Aorta (tissue), 5 donors: Measurements from ENCODE around the gene FEV. TPM values are rescaled to one million over a fixed set of nuclear protein-coding genes. Genes with fewer than 3 reads are reported as not detected.

Experiments used
- ATAC-seq: fragments of 200-7000 bp; cut with Tn5 transposase; one replicate; pipeline ENCODE4 v1.9.1; 2022; ENCODE audit warnings: moderate library complexity; ENCODE audit not compliant: low FRiP score
- DNase-seq, 2 donors: peaks; one replicate each; pipeline ENCODE4 v3.0.0-alpha.2; 2020
- H3K27ac ChIP-seq, 2 donors: one replicate each; pipeline ENCODE4 v1.5.1; 2013; ENCODE audit warnings: low read length in 2 of 2, mild to moderate bottlenecking in 2 of 2, moderate library complexity in 2 of 2, control low read depth in 1 of 2, inconsistent platforms in 1 of 2, low read depth in 1 of 2
- H3K27me3 ChIP-seq, 2 donors: one replicate each; pipeline ENCODE4 v1.6.1; 2013; ENCODE audit warnings: control low read depth in 1 of 2, low read length in 1 of 2, mild to moderate bottlenecking in 1 of 2, moderate library complexity in 1 of 2; ENCODE audit not compliant: insufficient read depth in 2 of 2, control insufficient read depth in 1 of 2
- H3K36me3 ChIP-seq, 2 donors: one replicate each; pipeline ENCODE4 v1.6.1; 2013; ENCODE audit warnings: control low read depth in 1 of 2, low read length in 1 of 2, mild to moderate bottlenecking in 1 of 2; ENCODE audit not compliant: insufficient read depth in 2 of 2, control insufficient read depth in 1 of 2
- H3K4me1 ChIP-seq, 2 donors: one replicate each; pipeline ENCODE4 v1.6.1; 2013; ENCODE audit warnings: low read length in 2 of 2, control low read depth in 1 of 2, mild to moderate bottlenecking in 1 of 2, moderate library complexity in 1 of 2; ENCODE audit not compliant: insufficient read depth in 2 of 2, control insufficient read depth in 1 of 2
- H3K4me3 ChIP-seq, 2 donors: one replicate each; pipeline ENCODE4 v1.5.1; 2013; ENCODE audit warnings: low read length in 2 of 2, control low read depth in 1 of 2, mild to moderate bottlenecking in 1 of 2
- H3K9me3 ChIP-seq: one replicate; pipeline ENCODE4 v1.6.1; 2013; ENCODE audit warnings: mild to moderate bottlenecking, low read length; ENCODE audit not compliant: control insufficient read depth
- WGBS, 2 donors: extraction: QIAGEN DNeasy Blood & Tissue Kit; methylation state at CpG; one replicate each; pipeline ENCODE4 v1.1.7; 2013; 5-methylcytosine and 5-hydroxymethylcytosine counted together
- intact Hi-C, 2 donors: fragments of 100-400 bp; cut with DNase I; formaldehyde crosslinking; loops; one replicate each; pipeline versions ENCODE4 v1.14.2 to v1.15.0; 2022
- polyA plus RNA-seq, 2 donors: library from polyadenylated mRNA; stranded (reverse); fragments of 200-250 nt; gene quantifications; one replicate each; pipeline ENCODE4 v1.2.3, GENCODE V29; 2013
- total RNA-seq, 2 donors: library from RNA; stranded (reverse); fragmentation: NEBNext Ultra II Directional; extraction: Animal tissue kit (Norgen Biotek cat#: 25700); gene quantifications; one replicate each; pipeline ENCODE4 v1.2.1, GENCODE V29; 2021
- donor health status: healthy with polysubstance abuse.
- donor health status: Bipolar disorder and iron deficiency.
- donor health status: DM: no; HTN: no; CAD: no.
- donor health status: DM: no; HTN: no; CAD: no.
- donor health status: DM: yes; HTN: yes; CAD: no.

The FEV gene
- total and polyA plus RNA-seq, 4 donors, result 1.9 TPM; not detected in 3

GRCh38 chr2:219019436-219019835 lies 34.5 kb upstream of the FEV start:
- intact Hi-C loops, result no loop called here
- H3K9me3 ChIP-seq, result no peaks in the 10 kb centered on the region
- H3K27me3 ChIP-seq, result no peaks in the 10 kb centered on the region
- no peaks in the 10 kb centered on the region for H3K4me1 ChIP-seq
- 86 to 89% methylated on average over 6 of the region's 6 CpGs for WGBS, 2 donors
- H3K27ac ChIP-seq, result no peak overlapping the region
- H3K36me3 ChIP-seq, result no peaks in the 10 kb centered on the region
- no peak overlapping the region for H3K4me3 ChIP-seq
- ATAC-seq (no peak), DNase-seq (no peak)

- Histone ChIP-seq H3K9me3 (no peaks in the 10 kb centered on the region), H3K27me3 (no peaks in the 10 kb centered on the region), H3K27ac (no peak overlapping the region), H3K4me1 (no peaks in the 10 kb centered on the region), H3K36me3 (no peaks in the 10 kb centered on the region), H3K4me3 (no peak overlapping the region)
- intact Hi-C loops, result no loop called here
- ATAC-seq (no peak), DNase-seq (peak in 1 of 2 donors; percentile 52)
- 83 to 85% methylated on average over 10 of the region's 10 CpGs for WGBS, 2 donors
Observed at GRCh38 chr2:219018726-219019125, 33.7 kb upstream of the FEV start.

- Histone ChIP-seq H3K4me1 (no peaks in the 10 kb centered on the region), H3K36me3 (no peaks in the 10 kb centered on the region), H3K4me3 (no peak overlapping the region), H3K27me3 (no peaks in the 10 kb centered on the region), H3K9me3 (no peaks in the 10 kb centered on the region), H3K27ac (no peak overlapping the region)
- DNase-seq, result peak; percentile 17 to 30
- 78 to 80% methylated on average over 7 of the region's 7 CpGs for WGBS, 2 donors
- no peak for ATAC-seq
- intact Hi-C loops, result no loop called here
Observed at GRCh38 chr2:219018286-219018685, 33.3 kb upstream of the FEV start.

- Histone ChIP-seq H3K4me1 (no peaks in the 10 kb centered on the region), H3K27ac (no peak overlapping the region), H3K4me3 (no peak overlapping the region), H3K9me3 (no peaks in the 10 kb centered on the region), H3K27me3 (no peaks in the 10 kb centered on the region), H3K36me3 (no peaks in the 10 kb centered on the region)
- peak; percentile 62 for ATAC-seq
- intact Hi-C loops, result no loop called here
- peak; percentile 74 to 82 for DNase-seq
- WGBS, 2 donors, result 2 to 9% methylated on average over 14 of the region's 14 CpGs
Observed at GRCh38 chr2:219017201-219017931, 32.4 kb upstream of the FEV start.

- Histone ChIP-seq H3K27me3 (no peaks in the 10 kb centered on the region), H3K36me3 (no peaks in the 10 kb centered on the region), H3K27ac (no peak overlapping the region), H3K4me3 (no peak overlapping the region), H3K4me1 (no peaks in the 10 kb centered on the region), H3K9me3 (no peaks in the 10 kb centered on the region)
- WGBS, 2 donors, result 84 to 85% methylated on average over 11 of the region's 11 CpGs
- DNase-seq (no peak), ATAC-seq (no peak)
- intact Hi-C loops, result no loop called here
Observed at GRCh38 chr2:219016721-219017120, 31.7 kb upstream of the FEV start.

- Histone ChIP-seq H3K27me3 (no peaks in the 10 kb centered on the region), H3K36me3 (no peaks in the 10 kb centered on the region), H3K9me3 (no peaks in the 10 kb centered on the region), H3K4me3 (no peak overlapping the region), H3K4me1 (no peaks in the 10 kb centered on the region), H3K27ac (no peak overlapping the region)
- no peak for ATAC-seq
- DNase-seq, result no peak
- intact Hi-C loops, result no loop called here
- WGBS, 2 donors, result 70 to 74% methylated on average over 5 of the region's 5 CpGs
Observed at GRCh38 chr2:219010873-219011272, 25.9 kb upstream of the FEV start.

GRCh38 chr2:219010162-219010756 lies 25.3 kb upstream of the FEV start:
- intact Hi-C loops, result no loop called here
- ATAC-seq (no peak), DNase-seq (no peak)
- Histone ChIP-seq H3K36me3 (no peaks in the 10 kb centered on the region), H3K4me3 (no peak overlapping the region), H3K27ac (no peak overlapping the region), H3K27me3 (no peaks in the 10 kb centered on the region), H3K9me3 (no peaks in the 10 kb centered on the region), H3K4me1 (no peaks in the 10 kb centered on the region)
- WGBS, 2 donors, result 75 to 78% methylated on average over 6 of the region's 6 CpGs

GRCh38 chr2:219009294-219009693 lies 24.3 kb upstream of the FEV start:
- Histone ChIP-seq H3K27me3 (no peaks in the 10 kb centered on the region), H3K36me3 (no peaks in the 10 kb centered on the region), H3K27ac (no peak overlapping the region), H3K9me3 (no peaks in the 10 kb centered on the region), H3K4me1 (no peaks in the 10 kb centered on the region), H3K4me3 (no peak overlapping the region)
- no peak for DNase-seq
- no peak for ATAC-seq
- 74 to 80% methylated on average over 2 of the region's 2 CpGs for WGBS, 2 donors
- intact Hi-C loops, result no loop called here

GRCh38 chr2:219003979-219004378 lies 19.0 kb upstream of the FEV start:
- ATAC-seq (no peak), DNase-seq (no peak)
- no peaks in the 10 kb centered on the region for H3K9me3 ChIP-seq
- no peaks in the 10 kb centered on the region for H3K27me3 ChIP-seq
- no peaks in the 10 kb centered on the region for H3K36me3 ChIP-seq
- no peak overlapping the region for H3K27ac ChIP-seq
- H3K4me1 ChIP-seq, result no peaks in the 10 kb centered on the region
- 93 to 95% methylated on average over 3 of the region's 3 CpGs for WGBS, 2 donors
- H3K4me3 ChIP-seq, result no peak overlapping the region
- intact Hi-C loops, result no loop called here
